Liver (tissue), 9 donors: ENCODE results near the gene MSLN. TPM values are rescaled to one million over a fixed set of nuclear protein-coding genes. Genes with fewer than 3 reads are reported as not detected.
A peak's percentile ranks its signal among the peaks of the same experiment; 100 is the strongest.

Source experiments
- DNase-seq: peaks from one replicate; pipeline ENCODE4 v3.0.0-alpha.2; 2017; ENCODE audit warnings: low spot score
- H3K27ac ChIP-seq, 2 donors: one replicate each; pipeline ENCODE4 v1.7.0; 2013; ENCODE audit warnings: inconsistent platforms in 2 of 2, low read length in 2 of 2, control low read depth in 1 of 2, low read depth in 1 of 2, mild to moderate bottlenecking in 1 of 2
- H3K27me3 ChIP-seq, 4 donors: one replicate each; pipeline versions ENCODE4 v1.6.1 to v1.7.0; 2013; ENCODE audit warnings: low read length in 3 of 4, inconsistent platforms in 1 of 4, mild to moderate bottlenecking in 1 of 4, moderate library complexity in 1 of 4; ENCODE audit not compliant: control insufficient read depth in 4 of 4, insufficient read depth in 4 of 4
- H3K36me3 ChIP-seq, 4 donors: one replicate each; pipeline versions ENCODE4 v1.6.1 to v1.7.0; 2013; ENCODE audit warnings: low read length in 3 of 4, mild to moderate bottlenecking in 3 of 4, low read depth in 1 of 4, moderate library complexity in 1 of 4; ENCODE audit not compliant: control insufficient read depth in 4 of 4, insufficient read depth in 3 of 4
- H3K4me1 ChIP-seq, 4 donors: one replicate each; pipeline versions ENCODE4 v1.6.1 to v1.7.0; 2013; ENCODE audit warnings: low read length in 3 of 4, mild to moderate bottlenecking in 3 of 4, moderate library complexity in 1 of 4; ENCODE audit not compliant: control insufficient read depth in 4 of 4, insufficient read depth in 4 of 4
- H3K4me3 ChIP-seq, 3 donors: one replicate each; pipeline versions ENCODE4 v1.6.1 to v1.7.0; 2013; ENCODE audit warnings: low read length in 3 of 3, control low read depth in 1 of 3, low read depth in 1 of 3, mild to moderate bottlenecking in 1 of 3
- H3K9ac ChIP-seq, 2 donors: one replicate each; pipeline ENCODE4 v1.7.0; 2013; ENCODE audit warnings: low read length in 2 of 2, mild to moderate bottlenecking in 2 of 2, moderate library complexity in 2 of 2, control low read depth in 1 of 2, low read depth in 1 of 2
- H3K9me3 ChIP-seq, 4 donors: one replicate each; pipeline versions ENCODE4 v1.6.1 to v1.7.0; 2013; ENCODE audit warnings: low read length in 3 of 4; ENCODE audit not compliant: control insufficient read depth in 4 of 4
- ATF3 ChIP-seq: IDR thresholded peaks from 2 replicates; pipeline ENCODE4 v1.6.1; 2016; ENCODE audit warnings: antibody characterized with exemption
- CTCF ChIP-seq: fragments of 150-350 bp; IDR thresholded peaks from 2 replicates; pipeline ENCODE4 v1.5.1; 2017; ENCODE audit warnings: improper control_type of control experiment, low read depth, low read length; ENCODE audit not compliant: missing input control
- EGR1 ChIP-seq, 2 donors: IDR thresholded peaks; 2 replicates each; pipeline ENCODE4 v1.6.1; 2016 to 2018; ENCODE audit warnings: antibody characterized with exemption in 2 of 2, low read depth in 2 of 2
- FOXA1 ChIP-seq: IDR thresholded peaks from 2 replicates; pipeline ENCODE4 v1.6.1; 2016; ENCODE audit warnings: antibody characterized with exemption
- FOXA2 ChIP-seq: IDR thresholded peaks from 2 replicates; pipeline ENCODE4 v1.6.1; 2016; ENCODE audit warnings: antibody characterized with exemption
- GABPA ChIP-seq, 2 donors: IDR thresholded peaks in 1 of 2; conservative IDR thresholded peaks in 1 of 2; 2 replicates each; pipeline ENCODE4 v1.6.1; 2016; ENCODE audit warnings: antibody characterized with exemption in 2 of 2, mild to moderate bottlenecking in 1 of 2, moderate library complexity in 1 of 2
- HNF4A ChIP-seq, 2 donors: conservative IDR thresholded peaks; 2 replicates each; pipeline ENCODE4 v1.6.1; 2016; ENCODE audit warnings: antibody characterized with exemption in 2 of 2, mild to moderate bottlenecking in 2 of 2
- HNF4G ChIP-seq: IDR thresholded peaks from 2 replicates; pipeline ENCODE4 v1.6.1; 2016; ENCODE audit warnings: antibody characterized with exemption
- JUND ChIP-seq, 2 donors: IDR thresholded peaks; 2 replicates each; pipeline ENCODE4 v1.6.1; 2016; ENCODE audit warnings: antibody characterized with exemption in 2 of 2
- NR2F2 ChIP-seq: IDR thresholded peaks from 2 replicates; pipeline ENCODE4 v1.6.1; 2016; ENCODE audit warnings: antibody characterized with exemption
- RAD21 ChIP-seq, 2 donors: IDR thresholded peaks; 2 replicates each; pipeline ENCODE4 v1.6.1; 2016; ENCODE audit warnings: antibody characterized with exemption in 2 of 2, mild to moderate bottlenecking in 2 of 2
- RXRA ChIP-seq, 2 donors: IDR thresholded peaks; 2 replicates each; pipeline ENCODE4 v1.6.1; 2017 to 2018; ENCODE audit warnings: antibody characterized with exemption in 2 of 2, mild to moderate bottlenecking in 1 of 2
- SP1 ChIP-seq: IDR thresholded peaks from 2 replicates; pipeline ENCODE4 v1.6.1; 2018; ENCODE audit warnings: antibody characterized with exemption, mild to moderate bottlenecking
- TAF1 ChIP-seq: conservative IDR thresholded peaks from 2 replicates; pipeline ENCODE4 v1.6.1; 2016; ENCODE audit warnings: antibody characterized with exemption, mild to moderate bottlenecking
- YY1 ChIP-seq: IDR thresholded peaks from 2 replicates; pipeline ENCODE4 v1.6.1; 2016; ENCODE audit warnings: antibody characterized with exemption, mild to moderate bottlenecking
- WGBS: extraction: QIAGEN DNeasy Blood & Tissue Kit; methylation state at CpG from one replicate; pipeline ENCODE4 v1.1.7; 2013; 5-methylcytosine and 5-hydroxymethylcytosine counted together
- polyA plus RNA-seq, 2 donors: library from polyadenylated mRNA; stranded (reverse) in 1 of 2; unstranded in 1 of 2; fragments of 200-250 nt in 1 of 2; fragments of >200 nt in 1 of 2; fragmentation: Nextera tagmentation in 1 of 2; extraction: Ambion mirVana in 1 of 2; gene quantifications; one replicate each; pipeline versions ENCODE4 v1.2.1 to v1.2.3, GENCODE V29; 2013 to 2015
- total RNA-seq, 2 donors: library from RNA; depleted of rRNA; stranded (reverse); fragments of >200 nt; gene quantifications; one replicate each; pipeline ENCODE4 v1.2.3, GENCODE V29; 2014
- TF ChIP-seq, protein P1 (sequence below): IDR thresholded peaks from 2 replicates; pipeline ENCODE4 v1.6.1; 2016; ENCODE audit warnings: antibody characterized with exemption
- donor health status: healthy.
- donor health status: healthy.
- donor health status: healthy.
- donor health status: healthy.
- donor health status: healthy.

The MSLN gene
- total and polyA plus RNA-seq, 4 donors, result 0.03 to 0.65 (median 0.08) TPM; not detected in 1

GRCh38 chr16:782766-783403 lies 22.4 kb downstream of the MSLN start:
- DNase-seq, result no peak
- no peaks in the 10 kb centered on the region for H3K9me3 ChIP-seq
- H3K27ac ChIP-seq, result no peak overlapping the region
- H3K27me3 ChIP-seq, result peaks cover 0 to 4% (median 0%) of the 10 kb centered on the region in 4 donors
- H3K4me1 ChIP-seq, result peaks cover 0 to 10% (median 9%) of the 10 kb centered on the region in 4 donors
- WGBS, result 68% methylated on average over 36 of the region's 36 CpGs
- H3K9ac ChIP-seq, result no peak overlapping the region
- TF ChIP-seq, protein P1, sequence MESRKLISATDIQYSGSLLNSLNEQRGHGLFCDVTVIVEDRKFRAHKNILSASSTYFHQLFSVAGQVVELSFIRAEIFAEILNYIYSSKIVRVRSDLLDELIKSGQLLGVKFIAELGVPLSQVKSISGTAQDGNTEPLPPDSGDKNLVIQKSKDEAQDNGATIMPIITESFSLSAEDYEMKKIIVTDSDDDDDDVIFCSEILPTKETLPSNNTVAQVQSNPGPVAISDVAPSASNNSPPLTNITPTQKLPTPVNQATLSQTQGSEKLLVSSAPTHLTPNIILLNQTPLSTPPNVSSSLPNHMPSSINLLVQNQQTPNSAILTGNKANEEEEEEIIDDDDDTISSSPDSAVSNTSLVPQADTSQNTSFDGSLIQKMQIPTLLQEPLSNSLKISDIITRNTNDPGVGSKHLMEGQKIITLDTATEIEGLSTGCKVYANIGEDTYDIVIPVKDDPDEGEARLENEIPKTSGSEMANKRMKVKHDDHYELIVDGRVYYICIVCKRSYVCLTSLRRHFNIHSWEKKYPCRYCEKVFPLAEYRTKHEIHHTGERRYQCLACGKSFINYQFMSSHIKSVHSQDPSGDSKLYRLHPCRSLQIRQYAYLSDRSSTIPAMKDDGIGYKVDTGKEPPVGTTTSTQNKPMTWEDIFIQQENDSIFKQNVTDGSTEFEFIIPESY, result no peak
- peaks cover 0 to 3% (median 0%) of the 10 kb centered on the region in 4 donors for H3K36me3 ChIP-seq
- H3K4me3 ChIP-seq, result no peak overlapping the region

- Histone ChIP-seq H3K4me3 (no peak overlapping the region), H3K36me3 (peaks cover 0 to 3% (median 0%) of the 10 kb centered on the region in 4 donors), H3K4me1 (peaks cover 0 to 12% (median 11%) of the 10 kb centered on the region in 4 donors), H3K9me3 (no peaks in the 10 kb centered on the region), H3K27ac (no peak overlapping the region), H3K27me3 (peaks cover 0 to 4% (median 0%) of the 10 kb centered on the region in 4 donors), H3K9ac (no peak overlapping the region)
- DNase-seq, result peak; percentile 63
- TF ChIP-seq FOXA2, result no peak
- no peak for TF ChIP-seq FOXA1
- TF ChIP-seq JUND (IDR thresholded peaks at IDR 0.05), result no peak
- no peak for TF ChIP-seq YY1
- TF ChIP-seq, protein P1, result no peak
- 44% methylated on average over 17 of the region's 17 CpGs for WGBS
These were observed 23.0 kb downstream of the MSLN start for GRCh38 chr16:783404-784161.

DNA sequence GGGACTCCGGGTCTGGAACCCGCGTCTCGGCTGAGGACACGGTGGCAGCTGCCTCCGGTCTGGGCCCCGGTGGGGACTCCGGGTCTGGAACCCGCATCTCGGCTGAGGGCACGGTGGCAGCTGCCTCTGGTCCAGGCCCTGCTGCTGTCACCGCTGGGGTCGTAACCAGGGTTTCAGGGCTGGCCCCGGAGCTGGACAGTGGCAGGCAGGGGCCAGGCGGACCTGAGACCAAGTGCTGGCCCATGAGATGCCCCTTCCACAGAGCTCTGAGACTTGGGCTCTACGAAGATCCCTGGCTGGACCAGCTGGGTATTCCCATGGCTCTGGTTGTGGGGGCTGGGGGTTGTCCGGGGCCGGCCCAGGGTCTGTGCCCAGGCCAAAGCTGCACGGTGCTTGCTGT lies 23.9 kb downstream of the MSLN start:
- TF ChIP-seq RAD21 (IDR thresholded peaks at IDR 0.05) (no peak), ATF3 (no peak), RXRA (IDR thresholded peaks at IDR 0.05) (no peak), SP1 (no peak), YY1 (no peak), GABPA (IDR thresholded peaks at IDR 0.05 in 1 of 2, conservative IDR thresholded peaks at IDR 0.05 in 1 of 2) (no peak), JUND (IDR thresholded peaks at IDR 0.05) (no peak), EGR1 (IDR thresholded peaks at IDR 0.05; ENCODE audit: low read depth in 2 of 2) (no peak), FOXA2 (no peak), NR2F2 (no peak), TAF1 (no peak), CTCF (no peak), HNF4A (conservative IDR thresholded peaks at IDR 0.05) (no peak), HNF4G (no peak), FOXA1 (no peak)
- TF ChIP-seq, protein P1, result no peak
- DNase-seq, result no peak
- Histone ChIP-seq H3K27ac (no peak overlapping the region), H3K9ac (no peak overlapping the region), H3K36me3 (peaks cover 0 to 3% (median 0%) of the 10 kb centered on the region in 4 donors), H3K9me3 (no peaks in the 10 kb centered on the region), H3K4me3 (no peak overlapping the region), H3K27me3 (peaks cover 0 to 4% (median 0%) of the 10 kb centered on the region in 4 donors), H3K4me1 (peaks cover 6 to 21% (median 18%) of the 10 kb centered on the region in 4 donors)
- 90% methylated on average over 19 of the region's 19 CpGs for WGBS
